NCI-H82 (cell line): ENCODE data around the gene LRGUK.

Experiments used
- DNase-seq: peaks from one replicate; lab custom pipeline; 2025; lab: John Stamatoyannopoulos, UW

LRGUK gene

DNA sequence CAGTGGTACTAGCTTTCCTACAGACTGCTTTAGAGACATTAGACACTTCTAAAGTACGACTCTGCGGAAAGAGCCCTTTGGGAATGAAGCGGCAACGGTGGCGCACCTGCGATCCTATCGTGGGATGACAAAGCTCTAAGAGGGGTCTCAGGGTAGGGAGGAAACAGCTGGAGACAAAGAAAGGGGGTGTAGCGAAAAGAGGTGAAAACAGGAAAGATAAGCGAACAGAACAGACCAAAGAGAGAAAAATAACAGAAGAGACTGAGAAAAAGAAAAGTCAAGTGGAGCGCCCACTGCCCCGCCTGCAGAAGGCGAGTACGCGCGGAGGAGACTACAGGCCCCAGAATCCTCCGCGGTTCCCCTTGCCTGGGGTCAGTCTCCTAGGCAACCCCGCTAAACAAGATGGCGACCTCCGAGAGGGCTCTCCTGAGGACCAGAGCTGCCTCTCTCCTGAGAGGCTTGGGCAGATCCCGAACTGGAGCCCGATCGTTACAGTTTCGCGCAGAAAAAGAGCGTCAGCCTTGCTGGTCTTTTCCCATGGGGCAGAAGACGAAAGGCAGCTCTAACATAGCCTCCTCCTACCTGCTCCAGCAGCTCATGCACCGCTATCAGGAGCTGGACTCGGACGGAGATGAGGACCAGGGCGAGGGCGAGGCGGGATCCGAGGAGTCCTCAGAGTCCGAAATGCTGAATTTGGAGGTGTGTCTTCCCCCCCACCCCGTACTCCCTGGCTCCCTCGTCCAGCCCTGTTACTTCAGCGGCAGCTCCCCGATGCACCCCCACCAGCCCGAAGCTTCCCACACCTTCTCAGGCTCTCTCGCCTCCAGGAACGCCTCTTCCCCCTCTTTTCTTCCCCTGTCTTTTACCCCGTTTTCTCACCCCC lies at the start of gene LRGUK:
Gene LRGUK (plus strand): TSS at position 375 of the 883 bp plus-strand sequence. CDS start 28 bp downstream, at position 403.
- DNase-seq = peak; percentile 90

GRCh38 chr7:134077560-134077959 lies 49.6 kb upstream of the LRGUK start:
- peak; percentile 39 for DNase-seq

DNA sequence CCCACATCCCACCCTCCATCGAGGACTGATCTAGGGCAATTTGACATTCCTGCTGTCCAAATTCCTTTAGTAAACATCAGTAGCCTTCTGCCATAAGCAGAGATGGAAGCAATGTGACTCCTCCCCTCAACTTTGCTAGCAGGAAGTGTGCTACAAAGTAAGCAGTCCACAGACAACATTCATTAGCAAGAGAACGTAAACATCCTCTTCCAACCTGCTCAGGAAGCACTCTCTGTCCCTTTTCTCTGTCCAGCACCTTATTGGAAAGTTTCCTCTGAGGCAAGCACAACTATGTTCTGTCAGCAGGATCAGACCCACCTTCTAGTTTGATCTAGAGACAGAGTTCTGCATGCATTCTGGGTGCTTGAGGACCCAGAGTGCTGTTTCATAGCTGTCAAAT lies 48.1 kb upstream of the LRGUK start:
- no peak for DNase-seq

GRCh38 chr7:134081695-134082094 lies 45.4 kb upstream of the LRGUK start:
- no peak for DNase-seq

- DNase-seq = no peak
Observed at GRCh38 chr7:134083766-134084487, 43.2 kb upstream of the LRGUK start.

DNA sequence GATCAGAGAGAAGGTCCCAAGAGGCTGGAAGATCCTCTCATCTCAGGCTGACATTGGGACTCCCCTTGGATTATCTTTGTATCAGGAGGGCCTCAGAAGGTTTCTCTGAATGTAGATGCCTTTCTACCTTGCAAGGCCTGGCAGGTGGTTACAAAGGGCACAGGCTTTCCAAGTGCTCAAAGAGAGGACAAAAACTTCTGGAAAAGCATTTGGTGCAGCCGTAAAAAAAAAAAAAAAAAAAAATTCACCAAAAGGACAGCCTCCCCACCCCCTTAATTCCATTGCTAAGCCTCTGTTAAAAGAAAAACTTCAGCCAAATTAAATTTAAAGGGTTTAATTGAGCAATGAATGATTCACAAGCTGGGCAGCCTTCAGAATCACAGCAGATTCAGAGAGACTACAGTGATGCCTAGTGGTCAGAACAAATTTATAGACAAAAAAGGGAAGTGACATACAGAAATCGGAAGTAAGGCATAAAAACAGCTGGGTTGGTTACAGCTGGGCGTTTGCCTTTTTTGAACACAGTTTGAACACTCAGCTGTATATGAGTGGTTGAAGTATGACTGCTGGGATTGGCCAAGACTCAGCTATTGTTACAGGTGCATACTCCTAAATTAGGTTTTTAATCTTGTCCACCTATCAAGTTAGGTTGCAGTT lies 42.5 kb upstream of the LRGUK start:
- DNase-seq = no peak

GRCh38 chr7:134085311-134085710 lies 41.8 kb upstream of the LRGUK start:
- DNase-seq = no peak

DNA sequence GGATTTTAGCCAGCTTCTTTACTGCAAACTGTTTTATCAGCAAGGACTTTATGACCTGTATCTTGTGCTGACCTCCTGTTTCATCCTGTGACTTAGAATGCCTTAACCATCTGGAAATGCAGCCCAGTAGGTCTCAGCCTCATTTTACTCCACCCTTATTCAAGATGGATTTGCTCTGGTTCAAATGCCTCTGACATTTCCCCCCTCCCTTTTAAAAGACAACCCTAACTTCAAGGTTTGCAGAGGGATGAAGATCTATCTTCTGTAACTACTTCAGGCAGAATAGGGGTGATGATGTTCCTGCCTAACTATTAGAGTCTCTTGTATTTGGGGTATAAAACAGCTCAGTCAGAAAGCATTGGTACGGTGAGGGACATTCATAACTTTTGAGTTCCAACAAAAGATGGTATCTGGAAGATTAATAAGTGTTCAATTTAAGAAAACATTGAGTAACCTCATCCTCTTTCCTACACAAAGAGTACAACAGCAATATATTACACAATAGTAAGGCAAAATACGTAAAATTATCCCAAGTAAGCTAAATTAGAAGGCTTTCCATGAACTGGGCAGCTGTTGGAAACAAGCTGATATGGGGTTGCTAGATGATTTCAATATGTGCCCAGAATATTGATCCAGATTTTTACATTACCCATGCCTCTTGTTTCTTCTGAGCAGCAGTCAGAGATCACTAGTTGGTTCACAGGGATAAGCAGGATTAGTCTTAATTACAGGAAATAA lies 40.0 kb upstream of the LRGUK start:
- DNase-seq = no peak

GRCh38 chr7:134088199-134088598 lies 38.9 kb upstream of the LRGUK start:
- no peak for DNase-seq

- peak; percentile 6 for DNase-seq
Observed at GRCh38 chr7:134089446-134089845, 37.7 kb upstream of the LRGUK start.

GRCh38 chr7:134098072-134098471 lies 29.1 kb upstream of the LRGUK start:
- no peak for DNase-seq

- no peak for DNase-seq
Observed at GRCh38 chr7:134101716-134102115, 25.4 kb upstream of the LRGUK start.

- DNase-seq = no peak
Observed at GRCh38 chr7:134104166-134104565, 23.0 kb upstream of the LRGUK start.

DNA sequence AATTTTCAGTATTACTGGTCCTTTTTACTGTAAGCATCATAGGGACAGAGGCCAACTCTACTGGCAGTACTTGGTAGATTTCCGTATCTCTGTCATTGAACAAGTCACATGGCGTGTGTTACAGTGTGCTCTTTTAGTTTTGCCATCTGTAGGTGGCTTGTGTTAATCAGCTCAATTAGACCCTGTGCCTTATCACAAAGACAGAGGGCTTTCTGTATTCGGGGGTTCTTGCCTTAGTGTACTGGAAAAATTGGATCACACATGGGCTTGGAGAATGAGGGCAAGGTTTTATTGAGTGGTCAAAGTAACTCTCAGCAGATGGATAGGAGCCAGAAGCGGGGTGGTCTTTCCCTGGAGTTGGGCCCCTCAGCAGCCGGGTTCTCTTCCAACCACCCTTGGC lies 21.3 kb upstream of the LRGUK start:
- DNase-seq = no peak

GRCh38 chr7:134108802-134109201 lies 18.3 kb upstream of the LRGUK start:
- DNase-seq = no peak

GRCh38 chr7:134113655-134114054 lies 13.5 kb upstream of the LRGUK start:
- DNase-seq = no peak

- no peak for DNase-seq
Observed at GRCh38 chr7:134114992-134115391, 12.1 kb upstream of the LRGUK start.

- no peak for DNase-seq
Observed at GRCh38 chr7:134120405-134120804, 6.7 kb upstream of the LRGUK start.

DNA sequence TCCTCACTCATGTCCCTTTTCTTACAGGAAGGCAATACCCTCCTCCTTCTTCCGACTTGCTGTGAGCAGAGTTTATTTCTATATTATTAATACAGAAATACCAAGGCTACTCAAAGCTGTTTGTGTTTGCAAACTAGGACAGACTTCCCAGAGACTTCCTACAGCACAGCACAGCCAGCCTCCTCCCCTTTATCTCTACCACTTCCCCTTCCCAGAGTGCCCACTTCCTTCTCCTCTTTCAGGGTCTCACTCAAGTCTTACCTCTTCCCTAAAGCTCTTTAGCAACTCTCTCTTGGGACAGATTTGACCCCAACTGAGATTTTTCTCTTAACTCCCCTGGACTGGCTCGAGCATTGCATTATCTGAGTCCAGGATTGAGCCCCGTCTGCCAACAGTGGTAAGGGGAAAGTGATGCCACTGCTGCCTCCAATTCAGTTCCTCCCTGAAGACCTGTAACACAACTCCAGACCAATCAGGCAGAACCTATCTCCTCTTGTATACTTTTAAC lies 5.5 kb upstream of the LRGUK start:
- no peak for DNase-seq

GRCh38 chr7:134122980-134123379 lies 4.2 kb upstream of the LRGUK start:
- DNase-seq = no peak

- DNase-seq = no peak
Observed at GRCh38 chr7:134126146-134126545, 994 bp upstream of the LRGUK start.

- no peak for DNase-seq
Observed at GRCh38 chr7:134126596-134126965, 559 bp upstream of the LRGUK start.
